GM12878 (cell line): ENCODE measurements around the gene ZNF385C. TPM values are rescaled to one million over a fixed set of nuclear protein-coding genes. Genes with fewer than 3 reads are reported as not detected.

Experiments used
- BHLHE40 ChIP-seq, 2 experiments: fragments of 450-650 bp in 1 of 2; IDR thresholded peaks; 2 replicates each; pipeline ENCODE4 v1.6.1; 2011 to 2017; ENCODE audit warnings: low read depth in 2 of 2, borderline replicate concordance in 1 of 2, improper control_type of control experiment in 1 of 2, low read length in 1 of 2, mild to moderate bottlenecking in 1 of 2
- BMI1 ChIP-seq: fragments of 450-650 bp; IDR thresholded peaks from 2 replicates; pipeline ENCODE4 v1.6.1; 2016; ENCODE audit warnings: mild to moderate bottlenecking, moderate library complexity, borderline replicate concordance
- CBFB ChIP-seq: IDR thresholded peaks from 2 replicates; pipeline ENCODE4 v1.6.1; 2016; ENCODE audit warnings: antibody characterized with exemption, low read depth
- PKNOX1 ChIP-seq: fragments of 450-650 bp; IDR thresholded peaks from 2 replicates; pipeline ENCODE4 v1.6.1; 2016; ENCODE audit warnings: mild to moderate bottlenecking
- RCOR1 ChIP-seq: conservative IDR thresholded peaks from 2 replicates; pipeline ENCODE4 v1.6.1; 2012; ENCODE audit warnings: low read depth, low read length, improper control_type of control experiment
- SRF ChIP-seq, 2 experiments: IDR thresholded peaks; 2 replicates each; pipeline ENCODE4 v1.6.1; 2011; ENCODE audit warnings: low read depth in 2 of 2, low read length in 2 of 2, mild to moderate bottlenecking in 1 of 2, moderate library complexity in 1 of 2
- TCF3 ChIP-seq: IDR thresholded peaks from 2 replicates; pipeline ENCODE4 v1.6.1; 2012; ENCODE audit warnings: low read depth, mild to moderate bottlenecking, low read length, borderline replicate concordance; ENCODE audit not compliant: insufficient read depth
- ZBTB4 ChIP-seq: fragments of 450-650 bp; formaldehyde crosslinking; IDR thresholded peaks from 2 replicates; pipeline ENCODE4 v1.4.0; 2022; ENCODE audit warnings: mild to moderate bottlenecking, moderate library complexity
- ZNF384 ChIP-seq: IDR thresholded peaks from 2 replicates; pipeline ENCODE4 v1.6.1; 2012; ENCODE audit warnings: low read depth, mild to moderate bottlenecking, low read length, improper control_type of control experiment, borderline replicate concordance
- ZZZ3 ChIP-seq: IDR thresholded peaks from 2 replicates; pipeline ENCODE4 v1.6.1; 2011; ENCODE audit warnings: low read depth; ENCODE audit not compliant: control insufficient read depth, insufficient read length
- polyA plus RNA-seq, 11 experiments: library from polyadenylated mRNA; depleted of rRNA in 4 of 11; unstranded in 6 of 11; stranded (reverse) in 5 of 11; fragments of >200 nt; fragmentation: Nextera tagmentation in 4 of 11; fragmentation: Illumina TruSeq in 1 of 11; extraction: Ambion mirVana in 4 of 11; extraction: Trizol in 1 of 11; gene quantifications; 1 replicate in 1 of 11; 2 replicates in 10 of 11; pipeline versions ENCODE4 v1.2.1 to v1.2.3, GENCODE V29; 2011 to 2016; ENCODE audit warnings: inconsistent platforms in 2 of 11, missing spikeins in 2 of 11, low read depth in 1 of 11
- total RNA-seq, 4 experiments: library from RNA; depleted of rRNA in 3 of 4; stranded (reverse); fragments of >200 nt in 3 of 4; fragmentation: Illumina TruSeq in 1 of 4; extraction: Trizol in 1 of 4; gene quantifications; 2 replicates each; pipeline versions ENCODE4 v1.2.1 to v1.2.3, GENCODE V29; 2013 to 2021

ZNF385C gene
- total and polyA plus RNA-seq, 10 of the 15 experiments (the other 5 are each of a cell fraction or from before 2014, with no cell fraction given), result 0.06 to 0.20 (median 0.07) TPM; not detected in 5

GRCh38 chr17:42025936-42026335, 72.3 kb downstream of the ZNF385C start (continued):
- TF ChIP-seq ZBTB4 (CRISPR knock-in tag) (no peak), BMI1 (no peak), CBFB (no peak), ZZZ3 (no peak), BHLHE40 (IDR thresholded peaks at IDR 0.05; ENCODE audit: borderline replicate concordance in 1 of 2, low read depth in 2 of 2, low read length in 1 of 2) (no peak), PKNOX1 (no peak), RCOR1 (no peak), ZNF384 (no peak), SRF (IDR thresholded peaks at IDR 0.05; ENCODE audit: low read depth in 2 of 2, low read length in 2 of 2) (no peak), TCF3 (no peak)
